SK-N-MC (cell line): ENCODE measurements around the gene RERG.

Source experiments
- DNase-seq: peaks from one replicate; pipeline ENCODE4 v3.0.0-alpha.2; 2011; ENCODE audit warnings: low read depth, low spot score
- H3K27ac ChIP-seq: fragments of 200-600 bp; sonication (generic); 2 replicates; pipeline ENCODE4 v1.5.1; 2016; ENCODE audit warnings: mixed run types
- H3K36me3 ChIP-seq: fragments of 200-600 bp; sonication (generic); 2 replicates; pipeline ENCODE4 v1.6.1; 2017; ENCODE audit warnings: antibody characterized with exemption, low read length, mixed read lengths; ENCODE audit not compliant: insufficient read depth
- H3K4me3 ChIP-seq: fragments of 200-600 bp; sonication (generic); 2 replicates; pipeline ENCODE4 v1.5.1; 2016
- H3K9ac ChIP-seq: fragments of 200-600 bp; sonication (generic); 2 replicates; pipeline ENCODE4 v1.8.0; 2017; ENCODE audit warnings: mixed run types, mixed read lengths; ENCODE audit not compliant: insufficient read length
- H3K9me3 ChIP-seq: fragments of 200-600 bp; sonication (generic); 2 replicates; pipeline ENCODE4 v1.6.1; 2017; ENCODE audit warnings: low read depth, mild to moderate bottlenecking, antibody characterized with exemption, low read length, moderate library complexity, mixed read lengths
- EZH2 ChIP-seq: fragments of 200-600 bp; sonication (generic); IDR thresholded peaks from one replicate; pipeline ENCODE4 v1.6.1; 2017; ENCODE audit warnings: antibody characterized with exemption
- FOXP2 ChIP-seq: optimal IDR thresholded peaks from 2 replicates; pipeline ENCODE3; 2011; ENCODE audit warnings: mild to moderate bottlenecking, moderate library complexity; ENCODE audit not compliant: insufficient read depth; ENCODE audit errors: extremely low read length, control extremely low read depth
- POLR2AphosphoS5 ChIP-seq: IDR thresholded peaks from 2 replicates; pipeline ENCODE4 v1.6.1; 2012; ENCODE audit warnings: mild to moderate bottlenecking, low read depth, low read length, borderline replicate concordance

The RERG gene

DNA sequence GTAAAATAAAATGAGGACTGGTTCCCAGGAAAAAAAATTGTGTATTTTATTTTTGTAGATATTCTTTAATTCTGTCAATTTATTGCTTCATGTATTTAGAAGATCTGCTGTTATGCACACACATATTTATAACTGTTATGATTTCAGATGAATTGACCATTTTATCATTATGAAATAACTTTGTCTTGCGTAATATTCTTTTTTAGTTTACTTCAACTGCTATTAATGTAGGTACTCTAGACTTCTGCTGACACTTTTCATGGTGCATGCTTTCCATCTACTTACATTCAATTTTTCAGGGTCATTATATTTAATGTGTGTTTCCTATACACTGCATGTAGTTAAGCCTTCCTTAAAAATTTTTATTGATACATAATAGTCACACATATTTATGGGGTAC is 162.1 kb downstream of the RERG start:
- TF ChIP-seq FOXP2 (no peak), EZH2 (no peak), POLR2AphosphoS5 (no peak)
- H3K9me3 ChIP-seq, result no peaks in the 10 kb centered on the region
- no peak for DNase-seq
- no peak overlapping the region for H3K9ac ChIP-seq
- no peak overlapping the region for H3K4me3 ChIP-seq
- no peaks in the 10 kb centered on the region for H3K36me3 ChIP-seq
- H3K27ac ChIP-seq, result no peak overlapping the region
